GM18499 (cell line): ENCODE measurements around the gene TBC1D12.
"Not testable (repeated sequence)": the region's sequence is repeated elsewhere in the genome, so short reads cannot be mapped to it uniquely, and the experiment has no call there.

Source experiments
- ATAC-seq: cut with Tn5 transposase; IDR thresholded peaks from one replicate; pipeline ENCODE4 v1.9.1; 2021; ENCODE audit warnings: moderate number of reproducible peaks; ENCODE audit not compliant: insufficient read depth, unreplicated experiment

TBC1D12 gene

GRCh38 chr10:94524146-94524545, 121.8 kb downstream of the TBC1D12 start:
- ATAC-seq: no peak

- no peak for ATAC-seq
These were observed 122.4 kb downstream of the TBC1D12 start for GRCh38 chr10:94524711-94525110.

DNA sequence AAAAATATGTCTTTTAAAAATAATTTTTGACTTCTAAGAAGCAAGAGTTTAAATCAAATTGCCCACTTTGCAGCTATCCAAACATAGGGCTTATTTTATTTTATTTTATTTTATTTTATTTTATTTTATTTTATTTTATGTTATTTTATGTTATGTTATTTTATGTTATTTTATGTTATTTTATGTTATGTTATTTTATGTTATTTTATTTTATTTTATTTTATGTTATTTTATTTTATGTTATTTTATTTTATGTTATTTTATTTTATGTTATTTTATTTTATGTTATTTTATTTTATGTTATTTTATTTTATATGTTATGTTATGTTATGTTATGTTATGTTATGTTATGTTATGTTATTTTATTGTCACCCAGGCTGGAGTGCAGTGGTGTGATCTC, 129.2 kb downstream of the TBC1D12 start:
- ATAC-seq: not testable (repeated sequence)

DNA sequence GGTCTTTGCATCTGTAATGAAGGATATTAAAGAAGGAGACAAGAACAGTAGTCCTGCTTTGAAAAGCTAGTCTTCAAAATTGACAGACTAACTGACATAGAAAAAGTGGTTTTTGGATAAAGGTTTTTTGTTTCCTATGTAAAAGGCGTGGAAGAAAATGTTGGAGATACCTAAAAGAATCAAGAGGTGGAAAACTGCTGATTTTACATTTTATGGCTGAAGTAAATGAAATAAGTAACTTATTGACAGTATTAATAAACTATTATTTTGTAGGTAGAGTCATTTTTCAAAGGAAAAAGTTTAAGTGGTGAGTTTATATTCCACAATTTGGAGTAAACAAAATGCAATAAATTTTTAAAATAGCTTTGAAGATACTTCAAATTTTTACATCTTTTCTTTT, 130.7 kb downstream of the TBC1D12 start:
- ATAC-seq: no peak

- ATAC-seq: not testable (repeated sequence)
These were observed 139.9 kb downstream of the TBC1D12 start for GRCh38 chr10:94542282-94542681.

GRCh38 chr10:94545391-94546048, 143.2 kb downstream of the TBC1D12 start, which contains the start of gene HELLS:
HELLS (plus strand) TSS chr10:94545788; CDS start chr10:94545922, 134 bp downstream.
- ATAC-seq: peak; percentile 50

GRCh38 chr10:94546049-94546900, 143.9 kb downstream of the TBC1D12 start:
- ATAC-seq: no peak

DNA sequence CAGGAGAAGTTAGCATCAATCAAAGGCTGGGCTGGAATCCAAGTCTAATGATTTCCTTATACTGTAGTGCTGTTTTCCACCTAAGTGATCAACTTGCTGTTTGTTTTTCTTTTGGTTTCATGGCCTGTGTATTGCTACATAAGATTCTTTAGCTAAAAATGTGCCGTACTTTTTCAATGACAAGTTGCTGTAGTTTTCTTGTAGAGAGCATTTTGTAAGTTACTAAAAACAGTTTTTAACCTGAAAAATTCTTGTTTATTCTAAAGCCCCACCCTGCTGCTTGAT, 144.5 kb downstream of the TBC1D12 start:
- ATAC-seq: no peak

GRCh38 chr10:94549221-94549620, 146.9 kb downstream of the TBC1D12 start:
- ATAC-seq: no peak

DNA sequence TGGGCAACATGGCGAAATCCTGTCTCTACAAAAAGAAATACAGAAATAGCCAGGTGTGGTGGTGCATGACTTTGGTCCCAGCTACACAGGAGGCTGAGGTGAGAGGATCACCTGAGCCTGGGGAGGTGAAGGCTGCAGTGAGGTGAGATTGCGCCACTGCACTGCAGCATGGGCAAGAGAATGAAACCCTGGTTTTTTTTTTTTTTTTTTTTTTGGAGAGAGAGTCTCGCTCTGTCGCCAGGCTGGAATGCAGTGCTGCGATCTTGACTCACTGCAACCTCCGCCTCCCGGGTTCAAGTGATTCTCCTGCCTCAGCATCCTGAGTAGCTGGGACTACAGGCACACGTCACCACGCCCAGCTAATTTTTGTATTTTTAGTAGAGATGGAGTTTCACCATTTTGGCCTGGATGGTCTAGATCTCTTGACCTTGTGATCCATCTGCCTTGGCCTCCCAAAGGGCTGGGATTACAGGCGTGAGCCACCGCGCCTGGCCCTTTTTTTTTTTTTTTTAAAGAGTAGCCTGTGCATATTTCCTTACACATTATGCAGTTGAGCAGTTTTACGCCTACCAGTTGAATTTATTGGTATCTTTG, 165.5 kb downstream of the TBC1D12 start:
- not testable (repeated sequence) for ATAC-seq

GRCh38 chr10:94571081-94571480, 168.7 kb downstream of the TBC1D12 start:
- no peak for ATAC-seq

- ATAC-seq: no peak
These were observed 169.2 kb downstream of the TBC1D12 start for GRCh38 chr10:94571528-94571927.

GRCh38 chr10:94578790-94579189, 176.4 kb downstream of the TBC1D12 start:
- ATAC-seq: no peak

GRCh38 chr10:94583124-94583523, 180.8 kb downstream of the TBC1D12 start:
- no peak for ATAC-seq
